ENCODE data around the gene AGAP1.
A peak's percentile ranks its signal among the peaks of the same experiment; 100 is the strongest.

AGAP1 gene

GRCh38 chr2:235619544-235619943 lies 125.7 kb downstream of the AGAP1 start:
- no peaks in the 10 kb centered on the region for H3K36me3 ChIP-seq (ENCODE audit: insufficient read depth, low read length)
- no peak overlapping the region for H3K9ac ChIP-seq (ENCODE audit: low read depth, low read length)
- H3K4me2 ChIP-seq (ENCODE audit: low read length) = no peak overlapping the region
- H3K4me1 ChIP-seq (ENCODE audit: control insufficient read depth, insufficient read depth, low read length) = peaks cover 48% of the 10 kb centered on the region
- H3K4me3 ChIP-seq (ENCODE audit: low read length) = no peak overlapping the region
- H3K27me3 ChIP-seq (ENCODE audit: control insufficient read depth, insufficient read depth, low read length) = no peaks in the 10 kb centered on the region
- no peaks in the 10 kb centered on the region for H3K9me3 ChIP-seq (replicated peaks; ENCODE audit: low read length)

GRCh38 chr2:235621736-235622135 lies 127.9 kb downstream of the AGAP1 start:
- Histone ChIP-seq H3K36me3 (ENCODE audit: insufficient read depth, low read length) (no peaks in the 10 kb centered on the region), H3K9ac (ENCODE audit: low read depth, low read length) (no peak overlapping the region), H3K9me3 (replicated peaks; ENCODE audit: low read length) (no peaks in the 10 kb centered on the region), H3K4me1 (ENCODE audit: control insufficient read depth, insufficient read depth, low read length) (peaks cover 28% of the 10 kb centered on the region), H3K4me3 (ENCODE audit: low read length) (no peak overlapping the region), H3K4me2 (ENCODE audit: low read length) (no peak overlapping the region), H3K27me3 (ENCODE audit: control insufficient read depth, insufficient read depth, low read length) (no peaks in the 10 kb centered on the region)

DNA sequence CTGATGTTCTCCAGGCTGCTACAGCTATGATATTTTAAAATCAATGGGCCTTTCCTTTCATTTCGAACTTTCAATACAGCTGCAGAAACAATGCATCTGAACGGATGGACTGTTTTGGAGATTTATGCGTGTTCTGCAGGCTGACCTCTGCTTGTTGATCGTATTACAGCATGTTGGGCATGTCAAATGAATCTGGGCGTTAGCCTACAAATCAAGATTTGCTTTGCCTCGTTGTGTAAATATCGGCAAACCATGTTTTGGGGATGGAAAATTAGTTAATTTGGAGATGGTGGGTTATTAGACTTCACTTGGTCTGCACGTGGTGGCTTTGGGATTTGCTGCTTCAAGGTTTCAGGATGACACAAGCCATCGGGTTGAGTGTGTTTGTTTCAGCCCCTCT lies 129.3 kb downstream of the AGAP1 start:
- Histone ChIP-seq H3K27me3 (ENCODE audit: control insufficient read depth, insufficient read depth, low read length) (no peaks in the 10 kb centered on the region), H3K9ac (ENCODE audit: low read depth, low read length) (no peak overlapping the region), H3K9me3 (replicated peaks; ENCODE audit: low read length) (no peaks in the 10 kb centered on the region), H3K4me1 (ENCODE audit: control insufficient read depth, insufficient read depth, low read length) (peaks cover 23% of the 10 kb centered on the region), H3K4me3 (ENCODE audit: low read length) (no peak overlapping the region), H3K36me3 (ENCODE audit: insufficient read depth, low read length) (no peaks in the 10 kb centered on the region), H3K4me2 (ENCODE audit: low read length) (no peak overlapping the region)

GRCh38 chr2:235623752-235624151 lies 129.9 kb downstream of the AGAP1 start:
- H3K36me3 ChIP-seq (ENCODE audit: insufficient read depth, low read length) = no peaks in the 10 kb centered on the region
- H3K4me2 ChIP-seq (ENCODE audit: low read length) = no peak overlapping the region
- no peak overlapping the region for H3K9ac ChIP-seq (ENCODE audit: low read depth, low read length)
- peaks cover 16% of the 10 kb centered on the region for H3K4me1 ChIP-seq (ENCODE audit: control insufficient read depth, insufficient read depth, low read length)
- no peaks in the 10 kb centered on the region for H3K9me3 ChIP-seq (replicated peaks; ENCODE audit: low read length)
- H3K4me3 ChIP-seq (ENCODE audit: low read length) = no peak overlapping the region
- no peaks in the 10 kb centered on the region for H3K27me3 ChIP-seq (ENCODE audit: control insufficient read depth, insufficient read depth, low read length)

DNA sequence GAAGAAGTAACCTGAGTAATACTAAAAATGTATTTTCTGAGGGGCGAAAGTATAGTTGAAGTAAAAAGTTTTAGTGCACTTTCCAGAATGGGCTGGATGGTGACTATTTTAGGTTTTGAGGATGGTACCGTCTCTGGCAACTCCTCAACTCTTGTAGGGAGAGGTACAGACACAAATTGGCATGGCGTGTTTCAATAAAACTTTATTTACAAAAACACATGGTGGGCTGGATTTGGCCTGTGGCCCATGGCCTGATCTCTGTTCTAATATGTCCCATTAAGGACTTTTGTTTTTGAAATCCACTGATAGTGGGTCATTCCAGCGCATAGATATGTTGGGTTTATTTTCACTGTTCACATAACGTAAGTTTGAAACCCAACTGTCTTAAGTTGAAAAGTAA lies 132.8 kb downstream of the AGAP1 start:
- Histone ChIP-seq H3K4me2 (ENCODE audit: low read length) (no peak overlapping the region), H3K4me3 (ENCODE audit: low read length) (no peak overlapping the region), H3K27me3 (ENCODE audit: control insufficient read depth, insufficient read depth, low read length) (no peaks in the 10 kb centered on the region), H3K9ac (ENCODE audit: low read depth, low read length) (no peak overlapping the region), H3K9me3 (replicated peaks; ENCODE audit: low read length) (no peaks in the 10 kb centered on the region), H3K4me1 (ENCODE audit: control insufficient read depth, insufficient read depth, low read length) (peaks cover 12% of the 10 kb centered on the region), H3K36me3 (ENCODE audit: insufficient read depth, low read length) (no peaks in the 10 kb centered on the region)

- Histone ChIP-seq H3K4me2 (ENCODE audit: low read length) (peak overlapping the region; percentile 4), H3K9ac (ENCODE audit: low read depth, low read length) (no peak overlapping the region), H3K4me1 (ENCODE audit: control insufficient read depth, insufficient read depth, low read length) (peaks cover 11% of the 10 kb centered on the region), H3K27me3 (ENCODE audit: control insufficient read depth, insufficient read depth, low read length) (no peaks in the 10 kb centered on the region), H3K36me3 (ENCODE audit: insufficient read depth, low read length) (no peaks in the 10 kb centered on the region), H3K4me3 (ENCODE audit: low read length) (no peak overlapping the region), H3K9me3 (replicated peaks; ENCODE audit: low read length) (no peaks in the 10 kb centered on the region)
Measured at GRCh38 chr2:235627682-235628081, 133.8 kb downstream of the AGAP1 start.

- peaks cover 25% of the 10 kb centered on the region for H3K4me1 ChIP-seq (ENCODE audit: control insufficient read depth, insufficient read depth, low read length)
- H3K9me3 ChIP-seq (replicated peaks; ENCODE audit: low read length) = no peaks in the 10 kb centered on the region
- no peaks in the 10 kb centered on the region for H3K27me3 ChIP-seq (ENCODE audit: control insufficient read depth, insufficient read depth, low read length)
- no peak overlapping the region for H3K9ac ChIP-seq (ENCODE audit: low read depth, low read length)
- H3K4me3 ChIP-seq (ENCODE audit: low read length) = no peak overlapping the region
- H3K4me2 ChIP-seq (ENCODE audit: low read length) = no peak overlapping the region
- no peaks in the 10 kb centered on the region for H3K36me3 ChIP-seq (ENCODE audit: insufficient read depth, low read length)
Measured at GRCh38 chr2:235630718-235631296, 137.0 kb downstream of the AGAP1 start.

DNA sequence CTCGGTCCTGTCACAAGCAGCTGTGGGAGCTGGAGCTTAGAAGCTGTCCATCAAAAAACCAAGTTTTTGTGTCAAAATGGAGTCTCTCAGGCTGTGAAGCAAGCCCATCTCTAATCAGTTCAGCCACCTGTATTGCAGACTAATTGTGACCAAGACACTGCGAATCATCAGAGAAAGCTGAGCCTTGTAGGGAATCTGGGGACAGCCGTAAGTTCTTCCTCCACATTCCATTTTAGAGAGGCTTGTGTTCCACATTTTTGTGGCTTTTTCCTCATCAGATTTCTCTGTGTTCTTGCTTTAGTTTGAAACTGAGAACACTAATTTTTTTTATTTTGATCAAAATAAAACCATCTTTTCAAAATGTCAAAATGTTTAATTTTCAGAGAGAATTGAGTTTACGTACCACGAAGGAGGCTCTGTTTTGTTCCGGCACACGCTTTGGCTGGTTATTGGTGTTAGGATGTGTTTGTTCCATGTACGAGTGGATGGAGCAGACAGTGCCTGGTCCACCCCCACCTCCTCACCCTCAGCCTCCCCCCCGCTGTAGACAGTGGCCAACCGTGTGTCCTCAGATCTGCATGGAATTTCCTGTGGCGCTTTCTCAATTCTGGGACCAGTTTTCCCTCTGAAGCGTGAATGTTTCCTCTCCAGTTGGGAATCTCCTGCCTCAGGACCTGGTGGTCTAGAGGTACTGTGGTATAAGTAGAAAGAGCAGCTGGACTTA lies 140.8 kb downstream of the AGAP1 start:
- Histone ChIP-seq H3K9me3 (replicated peaks; ENCODE audit: low read length) (no peaks in the 10 kb centered on the region), H3K4me1 (ENCODE audit: control insufficient read depth, insufficient read depth, low read length) (peaks cover 27% of the 10 kb centered on the region), H3K36me3 (ENCODE audit: insufficient read depth, low read length) (no peaks in the 10 kb centered on the region), H3K9ac (ENCODE audit: low read depth, low read length) (peak overlapping the region; percentile 43), H3K27me3 (ENCODE audit: control insufficient read depth, insufficient read depth, low read length) (no peaks in the 10 kb centered on the region), H3K4me2 (ENCODE audit: low read length) (peak overlapping the region; percentile 70), H3K4me3 (ENCODE audit: low read length) (peak overlapping the region; percentile 31)

- Histone ChIP-seq H3K4me3 (ENCODE audit: low read length) (no peak overlapping the region), H3K36me3 (ENCODE audit: insufficient read depth, low read length) (no peaks in the 10 kb centered on the region), H3K4me1 (ENCODE audit: control insufficient read depth, insufficient read depth, low read length) (peaks cover 47% of the 10 kb centered on the region), H3K4me2 (ENCODE audit: low read length) (no peak overlapping the region), H3K9ac (ENCODE audit: low read depth, low read length) (no peak overlapping the region), H3K27me3 (ENCODE audit: control insufficient read depth, insufficient read depth, low read length) (no peaks in the 10 kb centered on the region), H3K9me3 (replicated peaks; ENCODE audit: low read length) (no peaks in the 10 kb centered on the region)
Measured at GRCh38 chr2:235636546-235636945, 142.7 kb downstream of the AGAP1 start.

DNA sequence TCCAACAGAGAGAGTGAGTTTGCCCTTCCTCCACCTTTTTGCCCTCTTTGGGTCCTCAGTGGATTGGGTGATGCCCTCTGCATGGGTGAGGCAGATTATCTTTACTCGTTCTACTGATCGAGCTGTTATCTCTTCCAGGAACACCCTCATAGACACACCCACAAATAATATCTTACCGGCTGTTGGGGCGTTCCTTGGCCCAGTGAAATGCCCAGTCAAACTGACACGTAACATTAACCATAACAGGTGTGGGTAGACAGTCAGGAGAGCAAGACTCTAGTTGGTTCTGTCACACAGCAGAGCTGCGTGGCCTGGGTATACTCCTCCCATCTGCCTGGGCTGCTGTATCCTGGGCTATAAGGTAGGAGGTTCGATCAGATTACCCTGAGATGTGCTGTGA lies 144.1 kb downstream of the AGAP1 start:
- Histone ChIP-seq H3K27me3 (ENCODE audit: control insufficient read depth, insufficient read depth, low read length) (no peaks in the 10 kb centered on the region), H3K4me2 (ENCODE audit: low read length) (no peak overlapping the region), H3K4me3 (ENCODE audit: low read length) (no peak overlapping the region), H3K36me3 (ENCODE audit: insufficient read depth, low read length) (no peaks in the 10 kb centered on the region), H3K9ac (ENCODE audit: low read depth, low read length) (no peak overlapping the region), H3K9me3 (replicated peaks; ENCODE audit: low read length) (no peaks in the 10 kb centered on the region), H3K4me1 (ENCODE audit: control insufficient read depth, insufficient read depth, low read length) (peaks cover 60% of the 10 kb centered on the region)

DNA sequence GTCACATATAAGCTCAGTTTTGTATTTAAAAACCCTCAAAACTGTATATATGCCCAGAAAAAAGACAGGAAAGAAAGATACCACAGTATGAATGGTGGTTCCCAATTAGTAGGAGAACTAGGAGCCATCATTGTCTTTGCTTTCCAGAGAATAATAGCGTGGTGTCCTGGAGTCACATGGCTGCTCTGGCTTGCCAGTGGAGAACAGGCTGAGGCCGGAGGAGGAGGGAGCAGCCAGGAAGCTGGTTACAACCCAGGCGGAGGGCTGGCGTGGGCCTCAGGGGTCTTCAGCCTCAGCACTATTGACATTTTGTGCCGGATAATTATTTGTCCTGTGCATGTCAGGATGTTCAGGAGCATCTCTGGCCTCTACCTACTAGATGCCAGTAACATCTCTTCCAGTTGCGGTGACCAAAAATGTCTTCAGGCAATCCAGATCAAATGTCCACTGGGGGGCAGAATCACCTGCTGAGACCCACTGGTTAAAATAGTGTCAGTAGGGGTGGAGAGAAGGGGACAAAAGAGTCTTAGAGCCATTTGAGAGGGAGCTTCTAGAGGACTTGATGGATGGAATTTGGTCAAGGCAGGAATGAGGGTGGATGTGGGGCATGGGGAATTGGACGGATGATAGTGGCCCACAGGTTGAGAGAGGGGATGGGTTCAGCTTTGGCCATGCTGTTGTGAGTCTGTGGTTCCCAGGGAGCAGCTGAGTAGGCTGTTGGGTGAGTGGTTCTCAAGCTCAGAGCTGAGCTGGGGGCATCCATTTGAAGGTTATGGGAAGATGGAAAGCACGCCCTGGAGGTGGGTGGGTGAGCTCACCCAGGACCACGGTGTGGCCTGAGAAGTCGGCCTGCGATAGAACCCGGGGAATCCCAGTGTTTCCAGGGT lies 144.9 kb downstream of the AGAP1 start:
- Histone ChIP-seq H3K9me3 (replicated peaks; ENCODE audit: low read length) (no peaks in the 10 kb centered on the region), H3K4me1 (ENCODE audit: control insufficient read depth, insufficient read depth, low read length) (peaks cover 61% of the 10 kb centered on the region), H3K4me2 (ENCODE audit: low read length) (peak overlapping the region; percentile 11), H3K4me3 (ENCODE audit: low read length) (no peak overlapping the region), H3K36me3 (ENCODE audit: insufficient read depth, low read length) (no peaks in the 10 kb centered on the region), H3K9ac (ENCODE audit: low read depth, low read length) (peak overlapping the region; percentile 16), H3K27me3 (ENCODE audit: control insufficient read depth, insufficient read depth, low read length) (no peaks in the 10 kb centered on the region)
